Stimulated activated CD8-positive, alpha-beta memory T cell treated with anti-CD3 and anti-CD28 coated beads, Interleukin-12 subunit alpha, Interleukin-12 subunit beta, amount 100 ng/mL, for 1 hour (primary cell): ENCODE measurements around the gene TPT1.

Source experiments
- DNase-seq: peaks from one replicate; pipeline ENCODE4 v3.0.0-alpha.2; 2020; ENCODE audit warnings: low read depth

Gene TPT1

DNA sequence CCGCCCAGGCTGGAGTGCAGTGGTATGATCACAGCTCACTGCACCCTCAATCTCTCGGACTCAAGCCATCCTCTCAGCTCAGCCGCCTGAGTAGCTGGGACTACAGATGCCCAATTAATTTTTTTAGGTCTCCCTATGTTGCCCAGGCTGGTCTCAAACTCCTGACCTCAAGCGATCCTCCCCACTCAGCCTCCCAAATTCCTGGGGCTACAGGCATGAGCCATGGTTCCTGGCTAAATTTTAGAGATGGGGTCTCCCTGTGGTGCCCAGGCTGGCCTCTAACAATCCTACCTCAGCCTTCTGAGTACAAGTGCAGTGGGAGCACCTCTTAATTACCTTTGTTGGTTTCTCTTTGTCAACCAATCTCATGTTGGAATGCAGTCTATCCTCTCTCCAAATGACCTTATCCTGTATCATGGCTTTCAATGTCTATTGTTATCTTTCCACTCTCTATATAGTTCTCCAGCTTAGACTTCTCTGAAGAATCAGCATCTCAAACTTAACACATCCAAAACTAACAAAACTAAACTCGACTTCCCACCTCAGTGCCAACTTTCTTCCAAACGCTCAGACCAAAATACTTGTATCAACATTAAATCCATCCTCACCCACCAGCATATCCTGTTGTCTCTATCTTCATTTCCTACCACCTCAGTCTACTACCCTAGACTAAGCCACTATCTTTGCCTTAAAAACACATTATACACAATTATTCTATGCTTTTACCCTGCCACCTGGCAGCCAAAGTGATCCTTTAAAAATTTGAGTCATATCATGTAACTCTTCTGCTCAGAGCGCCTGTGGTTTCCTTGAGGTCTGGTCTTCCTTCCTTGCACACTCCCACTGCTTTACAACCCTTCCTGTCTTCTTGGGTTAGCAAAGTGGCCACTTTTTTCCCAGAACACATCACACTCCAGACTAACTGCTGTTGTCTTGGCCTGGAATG, 6.7 kb downstream of the TPT1 start:
- DNase-seq: no peak

DNA sequence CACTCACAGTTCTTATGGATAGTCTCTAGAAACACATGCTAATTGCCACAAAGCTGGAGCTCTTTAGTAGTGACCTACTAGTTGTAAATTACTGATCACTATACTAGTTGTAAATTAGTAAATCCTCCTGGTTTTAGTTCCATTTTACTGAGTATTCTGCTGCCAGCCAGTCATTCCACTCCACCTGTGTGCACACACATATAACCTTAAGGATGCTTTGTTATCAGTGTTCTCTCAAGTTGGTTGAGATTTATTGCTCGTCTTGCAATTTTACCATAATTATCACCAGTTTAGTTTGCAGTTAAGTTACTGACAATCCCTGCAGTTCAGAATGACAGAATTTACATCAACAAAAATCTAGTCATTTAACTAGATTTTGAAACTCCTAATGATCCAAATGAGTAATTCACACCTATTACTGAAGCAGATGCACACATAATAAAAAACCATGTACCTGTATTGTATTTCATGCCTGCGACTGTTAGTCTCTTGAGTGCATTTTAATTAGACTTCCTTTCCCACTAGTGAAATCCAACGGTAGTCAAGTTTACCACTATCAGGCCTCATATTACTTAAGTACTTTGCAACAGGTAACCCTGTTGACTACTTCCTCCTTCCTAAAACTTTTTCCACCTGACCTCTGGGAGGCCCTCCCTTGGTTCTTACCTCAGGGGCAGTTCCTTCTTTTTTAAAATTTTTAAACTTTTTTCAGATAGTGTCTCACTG, 7.6 kb downstream of the TPT1 start:
- DNase-seq: no peak

DNA sequence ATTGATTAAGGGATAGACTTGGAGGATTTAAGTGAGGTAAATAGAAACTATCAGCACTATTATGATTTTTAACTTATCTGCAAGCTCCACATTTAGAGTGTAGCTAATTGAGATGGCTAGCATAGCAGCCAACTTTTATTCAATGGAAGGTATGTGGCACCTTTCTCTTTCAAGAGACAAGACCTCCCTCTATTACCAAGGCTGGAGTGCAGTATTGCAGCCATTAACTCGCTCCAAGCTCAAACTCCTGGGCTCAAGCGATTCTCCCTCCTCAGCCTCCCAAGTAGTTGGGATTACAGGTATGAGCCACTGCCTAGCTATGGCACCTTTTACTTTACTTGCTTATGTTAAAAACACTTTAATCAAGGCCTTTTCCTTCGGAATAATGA, 8.2 kb downstream of the TPT1 start:
- no peak for DNase-seq

- no peak for DNase-seq
These were observed 8.8 kb downstream of the TPT1 start for GRCh38 chr13:45332036-45332830.

- DNase-seq: no peak
These were observed 9.3 kb downstream of the TPT1 start for GRCh38 chr13:45331692-45332035.

DNA sequence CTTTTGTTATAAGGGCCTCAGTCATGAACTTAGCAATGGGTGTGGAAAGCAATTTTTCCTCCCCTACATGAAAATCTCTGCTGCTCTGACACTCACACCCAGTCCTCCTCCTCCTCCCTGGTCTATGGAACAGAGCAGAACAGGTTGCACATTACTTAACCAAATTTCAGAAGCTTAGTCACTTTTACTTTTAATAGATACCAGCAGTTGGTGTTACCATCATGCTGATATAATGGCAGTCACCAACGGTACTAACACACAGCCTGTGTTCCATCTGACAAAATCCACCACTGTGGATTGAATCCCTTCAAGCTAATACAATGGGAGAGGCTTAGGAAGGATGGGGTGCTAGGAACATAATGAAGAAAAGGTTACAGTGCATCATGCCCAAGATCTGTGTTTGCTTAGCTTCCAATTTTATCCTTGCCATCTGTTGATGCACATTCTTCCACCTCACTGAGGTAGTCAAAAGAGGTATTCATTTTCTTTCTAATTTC, 9.8 kb downstream of the TPT1 start:
- no peak for DNase-seq

GRCh38 chr13:45328661-45329111, 12.3 kb downstream of the TPT1 start:
- no peak for DNase-seq

- no peak for DNase-seq
These were observed 13.6 kb downstream of the TPT1 start for GRCh38 chr13:45327253-45327955.

- DNase-seq: no peak
These were observed 15.2 kb downstream of the TPT1 start for GRCh38 chr13:45325806-45326205.

DNA sequence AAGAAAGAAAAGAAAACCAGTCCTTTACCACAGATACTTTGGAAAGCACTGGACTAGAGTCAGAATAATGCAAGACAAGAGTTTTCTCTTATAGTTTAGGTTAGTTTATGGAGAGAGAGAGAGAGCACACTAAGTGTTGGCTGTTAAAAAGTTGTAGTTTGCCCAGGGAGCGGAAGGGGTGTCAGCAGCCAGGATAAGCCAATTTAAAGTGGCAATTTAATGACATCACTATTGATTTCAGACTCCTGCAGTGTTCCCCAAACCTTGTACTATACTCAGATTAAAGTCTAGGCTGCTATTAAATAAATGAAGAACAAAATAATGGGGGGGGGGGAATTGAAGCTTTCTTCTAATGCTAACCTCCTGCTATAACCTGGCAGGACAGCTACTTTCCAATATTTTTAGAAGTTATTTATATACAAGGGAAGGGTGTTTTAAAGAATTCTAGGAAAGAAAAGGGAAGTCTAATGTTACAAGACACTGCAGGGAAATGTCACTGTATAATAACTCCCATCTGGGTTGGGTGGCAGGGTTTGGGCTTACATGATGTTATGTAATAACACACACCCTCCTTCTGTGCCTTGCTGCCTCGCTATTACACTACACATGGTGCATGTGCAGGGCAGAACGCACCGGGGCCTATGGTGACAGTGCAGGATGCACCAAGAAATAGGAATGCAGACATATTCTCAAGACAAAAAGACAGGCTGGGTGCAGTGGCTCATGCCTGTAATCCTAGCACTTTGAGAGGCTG, 19.9 kb downstream of the TPT1 start:
- DNase-seq: no peak

DNA sequence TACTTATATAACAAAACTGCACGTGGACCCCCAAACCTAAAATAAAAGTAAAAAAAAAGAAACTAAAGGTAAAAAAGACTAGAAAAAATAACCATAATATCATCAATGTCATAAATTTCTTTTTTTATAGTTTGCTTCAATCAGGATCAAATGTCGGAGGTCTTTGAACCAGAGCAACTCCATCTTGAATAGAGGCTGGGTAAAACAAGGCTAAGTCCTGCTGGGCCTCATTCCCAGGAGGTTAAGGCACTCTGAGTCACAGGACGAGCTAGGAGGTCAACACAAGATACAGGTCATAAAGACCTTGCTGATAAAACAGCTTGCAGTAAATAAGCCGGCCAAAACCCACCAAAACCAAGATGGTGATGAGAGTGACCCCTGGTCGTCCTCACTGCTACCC, 24.0 kb downstream of the TPT1 start:
- DNase-seq: no peak

DNA sequence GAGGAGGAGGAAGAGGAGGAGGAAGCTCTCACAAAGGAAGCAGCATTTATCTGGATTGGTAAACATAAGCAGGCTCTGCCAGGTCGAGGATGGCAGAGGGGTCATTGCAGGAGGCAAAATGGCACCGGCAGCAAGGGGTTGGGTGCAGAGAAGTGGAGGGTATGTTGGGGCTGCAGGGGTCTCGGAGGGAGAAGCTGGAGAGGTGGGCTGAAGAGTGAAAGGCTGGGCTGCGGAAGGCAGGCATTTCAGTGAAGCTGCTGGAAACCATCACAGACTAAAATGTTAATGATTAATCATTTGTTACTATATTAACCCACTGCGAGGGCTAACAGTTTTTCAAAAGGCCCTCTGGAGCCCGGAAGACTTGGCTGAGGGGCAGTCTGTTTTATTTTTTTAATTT, 24.6 kb downstream of the TPT1 start:
- DNase-seq: no peak

DNA sequence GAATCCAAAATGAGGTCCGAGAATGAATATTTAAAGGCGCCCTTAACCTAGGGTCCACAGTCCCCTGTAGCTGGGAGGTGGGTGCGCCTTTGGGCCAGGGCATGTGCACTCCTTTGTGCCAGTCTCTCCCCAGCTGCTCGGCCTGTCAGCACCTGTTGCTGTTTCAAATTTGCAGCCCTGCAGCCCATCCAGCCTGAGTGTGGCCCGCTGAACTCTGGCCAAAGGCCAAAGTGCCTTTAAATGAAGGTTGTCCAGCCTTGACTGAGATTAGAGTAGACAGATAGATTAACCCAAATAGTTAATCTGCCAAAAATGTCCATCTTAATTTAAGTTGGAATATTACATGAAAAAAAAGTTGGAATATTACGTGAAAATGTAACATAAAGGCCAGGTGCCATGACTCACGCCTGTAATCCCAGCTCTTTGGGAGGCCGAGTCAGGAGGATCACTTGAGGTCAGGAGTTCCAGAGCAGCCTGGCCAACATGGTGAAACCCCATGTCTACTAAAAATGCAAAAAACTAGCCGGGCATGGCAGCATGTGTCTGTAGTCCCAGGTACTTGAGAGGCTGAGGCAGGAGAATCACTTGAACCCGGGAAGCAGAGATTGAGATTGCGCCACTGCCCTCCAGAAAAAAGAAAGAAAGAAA, 25.3 kb downstream of the TPT1 start:
- no peak for DNase-seq

DNA sequence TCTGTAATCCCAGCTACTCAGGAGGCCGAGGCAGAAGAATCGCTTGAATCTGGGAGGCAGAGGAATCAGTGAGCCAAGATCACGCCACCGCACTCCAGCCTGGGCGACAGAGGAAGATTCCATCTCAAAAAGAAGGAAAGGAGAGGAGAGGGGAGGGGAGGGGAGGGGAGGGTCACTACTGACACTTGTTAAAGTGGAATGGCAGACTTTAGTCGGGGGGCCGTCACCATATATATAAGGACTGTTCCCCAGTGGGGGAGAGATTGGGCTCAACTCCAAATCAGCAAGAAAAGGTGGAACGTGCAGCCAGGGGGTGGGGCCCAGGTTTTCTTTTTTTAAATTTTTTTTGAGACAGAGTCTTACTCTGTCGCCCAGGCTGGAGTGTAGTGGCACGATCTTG, 26.2 kb downstream of the TPT1 start:
- DNase-seq: no peak

GRCh38 chr13:45310341-45311131, 30.4 kb downstream of the TPT1 start:
- DNase-seq: no peak

DNA sequence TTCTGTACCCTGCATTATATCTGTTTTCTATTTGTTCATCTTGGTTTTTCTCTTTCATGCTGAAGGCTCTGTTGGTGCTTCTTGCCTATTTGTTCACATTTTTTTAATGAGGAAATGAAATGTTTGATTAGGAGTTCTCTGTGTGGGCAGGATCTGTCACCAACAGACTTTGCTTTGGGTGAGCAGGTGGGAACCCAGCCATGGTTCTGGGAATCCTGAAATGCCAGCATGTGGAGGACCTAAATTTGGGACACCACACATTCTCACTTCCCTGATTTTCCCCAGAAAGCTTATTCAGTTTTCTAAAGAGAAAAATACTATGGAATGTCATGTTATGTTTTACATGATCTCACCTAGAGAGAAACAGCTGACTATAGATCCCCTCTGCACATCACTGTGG, 34.0 kb downstream of the TPT1 start:
- DNase-seq: no peak

- no peak for DNase-seq
These were observed 35.9 kb downstream of the TPT1 start for GRCh38 chr13:45305079-45305478.

DNA sequence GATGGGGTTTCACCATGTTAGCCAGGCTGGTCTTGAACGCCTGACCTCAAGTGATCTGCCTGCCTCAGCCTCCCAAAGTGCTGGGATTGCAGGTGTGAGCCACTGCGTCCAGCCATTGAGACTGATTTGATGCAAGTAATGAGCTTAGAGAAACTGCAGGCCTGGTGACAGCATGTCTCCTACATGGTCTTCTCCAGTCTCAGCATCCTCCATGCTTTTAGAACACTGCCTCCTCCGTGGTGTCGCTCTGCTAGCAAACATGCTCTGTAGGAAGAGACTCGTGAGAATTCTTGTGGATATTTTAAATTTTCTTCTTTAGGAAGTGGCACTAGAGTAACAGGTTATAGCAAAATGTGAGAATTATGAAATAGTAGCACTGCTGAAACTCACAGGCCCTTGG, 37.1 kb downstream of the TPT1 start:
- DNase-seq: no peak

GRCh38 chr13:45303026-45303425, 38.0 kb downstream of the TPT1 start:
- no peak for DNase-seq

DNA sequence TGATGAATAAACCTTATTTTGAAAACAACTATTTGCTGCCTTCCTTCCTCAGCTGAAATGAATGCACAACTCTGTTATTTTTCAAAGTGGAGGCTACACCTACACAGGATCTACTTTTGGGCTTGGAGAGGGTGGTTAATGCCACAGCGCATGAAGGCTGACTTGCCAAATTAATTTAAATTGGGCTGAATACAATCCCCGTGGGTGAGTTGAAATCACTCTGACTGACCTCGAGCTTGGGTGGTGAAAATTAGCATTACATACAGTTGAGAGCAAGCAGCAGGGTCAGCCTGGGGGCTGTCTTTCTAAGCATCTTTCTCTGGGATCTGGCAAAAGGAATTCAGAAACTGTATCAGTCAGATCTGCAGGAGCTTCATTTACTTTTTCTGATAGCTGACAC, 38.5 kb downstream of the TPT1 start:
- no peak for DNase-seq
